ENCODE measurements around the gene MYBPH. TPM values are rescaled to one million over a fixed set of nuclear protein-coding genes. Genes with fewer than 3 reads are reported as not detected.

The MYBPH gene
- total RNA-seq, 1 experiment from 2014 or later, result not detected

- no peak overlapping the region for H3K27ac Mint-ChIP-seq
- H3K27me3 ChIP-seq (ENCODE audit: insufficient read depth, low read length), result no peaks in the 10 kb centered on the region
- no peak for TF ChIP-seq CTCF (conservative IDR thresholded peaks at IDR 0.05)
Measured at GRCh38 chr1:203159844-203160243, 15.8 kb downstream of the MYBPH start.

More at GRCh38 chr1:203159844-203160243, 15.8 kb downstream of the MYBPH start:
- H2BK12ac ChIP-seq (ENCODE audit: insufficient read length, low read depth, low read length), result no peak overlapping the region
- no peak overlapping the region for H2AFZ ChIP-seq (ENCODE audit: low read length)
- H4K20me1 ChIP-seq (ENCODE audit: control insufficient read depth, insufficient read depth, insufficient read length), result no peaks in the 10 kb centered on the region
- H3K18ac ChIP-seq (ENCODE audit: insufficient read length, low read depth, low read length), result no peak overlapping the region
- H2BK20ac ChIP-seq (ENCODE audit: low read depth, low read length, poor library complexity, severe bottlenecking), result no peak overlapping the region
- no peak overlapping the region for H2BK120ac ChIP-seq (ENCODE audit: low read depth, low read length, poor library complexity, severe bottlenecking)
- H2AK5ac ChIP-seq (ENCODE audit: insufficient read length, low read length), result no peak overlapping the region
- no peak overlapping the region for H3K14ac ChIP-seq (ENCODE audit: insufficient read depth, low read length)
- no peak overlapping the region for H4K5ac ChIP-seq (ENCODE audit: insufficient read length, low read depth, low read length)
- H3K36me3 Mint-ChIP-seq (ENCODE audit: insufficient read depth in 1 of 3, low read depth in 3 of 3), result peaks cover 0 to 6% (median 3%) of the 10 kb centered on the region in 3 experiments; a peak in 3 of 7 replicates
- no peak overlapping the region for H3T11ph ChIP-seq (ENCODE audit: low read length)
- no peak overlapping the region for H3K4me2 ChIP-seq (ENCODE audit: insufficient read depth, insufficient read length, low read length)
- H3K27me3 Mint-ChIP-seq (ENCODE audit: low read depth), result peaks cover 15% of the 10 kb centered on the region
- no peaks in the 10 kb centered on the region; the same call in 1 of the 2 replicates for H3K4me1 ChIP-seq (ENCODE audit: insufficient read depth, low read length)
- H3K23ac ChIP-seq (ENCODE audit: insufficient read length, low read depth, low read length), result no peak overlapping the region
- no peaks in the 10 kb centered on the region for H3K23me2 ChIP-seq (ENCODE audit: insufficient read length, low read depth, low read length, poor library complexity, severe bottlenecking)
- no peaks in the 10 kb centered on the region for H3K9me3 ChIP-seq (ENCODE audit: control insufficient read depth, low read depth, low read length)
- H4K8ac ChIP-seq (replicated peaks; ENCODE audit: insufficient read length, low read depth, low read length), result no peak overlapping the region
- H3K9ac ChIP-seq (ENCODE audit: extremely low read depth, insufficient read length, low read length), result no peak overlapping the region
- H2BK15ac ChIP-seq (ENCODE audit: low read depth, low read length), result no peak overlapping the region
- no peaks in the 10 kb centered on the region for H3K79me2 ChIP-seq (ENCODE audit: insufficient read depth, low read length)
- no peak overlapping the region for H4K91ac ChIP-seq (ENCODE audit: insufficient read length, low read depth, low read length)
- peaks cover 0 to 9% of the 10 kb centered on the region in 2 experiments; a peak in 3 of 5 replicates for H3K9me3 Mint-ChIP-seq
- no CpG with 5 or more reads among the region's 1 CpG for WGBS (ENCODE audit: extremely low coverage, insufficient read length, low lambda C conversion rate)
- no peaks in the 10 kb centered on the region for H3K79me1 ChIP-seq (ENCODE audit: insufficient read depth, low read depth, low read length, poor library complexity, severe bottlenecking)
- no peak overlapping the region for H3K56ac ChIP-seq (ENCODE audit: insufficient read length, low read depth, low read length)
- no peak overlapping the region for H3K4ac ChIP-seq (ENCODE audit: low read depth, low read length)
- H3K27ac ChIP-seq (ENCODE audit: insufficient read length, low read depth, low read length), result no peak overlapping the region
- H3K4me1 Mint-ChIP-seq, result peaks cover 11 to 21% of the 10 kb centered on the region in 2 experiments
- no peak for DNase-seq
- no peak overlapping the region for H2BK5ac ChIP-seq (ENCODE audit: insufficient read length, low read length)
- no peak overlapping the region for H3K4me3 Mint-ChIP-seq

All from H9 (cell line).